Kidney (tissue), 14 donors: ENCODE data around the gene WNT9B. TPM values are rescaled to one million over a fixed set of nuclear protein-coding genes. Genes with fewer than 3 reads are reported as not detected.

Source experiments
- DNase-seq, 5 donors: peaks; one replicate each; pipeline ENCODE4 v3.0.0-alpha.2; 2013 to 2020
- FAIRE-seq: peaks from 2 replicates; lab custom pipeline; 2012; peaks lifted over from hg19 to GRCh38; lab: Jason Lieb, UNC
- H3K27ac ChIP-seq, 2 donors: one replicate each; pipeline ENCODE4 v1.7.0; 2013; ENCODE audit warnings: low read depth in 2 of 2, low read length in 2 of 2, inconsistent platforms in 1 of 2
- H3K27me3 ChIP-seq: one replicate; pipeline ENCODE4 v1.7.1; 2013; ENCODE audit warnings: low read length, inconsistent platforms; ENCODE audit not compliant: control insufficient read depth, insufficient read depth
- H3K36me3 ChIP-seq, 3 donors: one replicate each; pipeline versions ENCODE4 v1.7.0 to v1.7.1; 2013; ENCODE audit warnings: low read length in 3 of 3, control low read depth in 1 of 3, inconsistent platforms in 1 of 3; ENCODE audit not compliant: insufficient read depth in 3 of 3, control insufficient read depth in 2 of 3
- H3K4me1 ChIP-seq, 3 donors: one replicate each; pipeline versions ENCODE4 v1.7.0 to v1.7.1; 2013; ENCODE audit warnings: low read length in 3 of 3, inconsistent platforms in 1 of 3, low read depth in 1 of 3; ENCODE audit not compliant: control insufficient read depth in 2 of 3, insufficient read depth in 2 of 3
- H3K4me3 ChIP-seq, 3 donors: one replicate each; pipeline versions ENCODE4 v1.7.0 to v1.8.1; 2013; ENCODE audit warnings: low read length in 3 of 3, control low read depth in 1 of 3, inconsistent platforms in 1 of 3
- H3K9ac ChIP-seq, 3 donors: one replicate each; pipeline versions ENCODE4 v1.7.0 to v1.7.1; 2013; ENCODE audit warnings: low read length in 3 of 3, control low read depth in 1 of 3, inconsistent platforms in 1 of 3
- H3K9me3 ChIP-seq, 3 donors: one replicate each; pipeline versions ENCODE4 v1.7.0 to v1.7.1; 2013; ENCODE audit warnings: low read length in 3 of 3, control low read depth in 1 of 3, inconsistent platforms in 1 of 3; ENCODE audit not compliant: control insufficient read depth in 2 of 3, insufficient read depth in 1 of 3
- intact Hi-C: fragments of 100-400 bp; cut with DNase I; formaldehyde crosslinking; loops from one replicate; pipeline ENCODE4 v1.11.1; 2022
- polyA plus RNA-seq: library from polyadenylated mRNA; stranded (reverse); fragments of 350-450 nt; fragmentation: Illumina TruSeq; extraction: RNeasy Lipid Tissue Mini Kit (QIAGEN cat#74804); gene quantifications from one replicate; pipeline ENCODE4 v1.2.3, GENCODE V29; 2014; ENCODE audit warnings: low read depth, low replicate concordance; ENCODE audit not compliant: insufficient read depth
- total RNA-seq: library from RNA; stranded (reverse); fragmentation: NEBNext Ultra II Directional; extraction: Animal tissue kit (Norgen Biotek cat#: 25700); gene quantifications from one replicate; pipeline ENCODE4 v1.2.1, GENCODE V29; 2021
- TF ChIP-seq, protein P1 (sequence below): IDR thresholded peaks from 3 replicates; pipeline ENCODE4 v1.5.1; 2012; ENCODE audit warnings: mild to moderate bottlenecking, moderate library complexity, borderline replicate concordance; ENCODE audit not compliant: insufficient read depth; ENCODE audit errors: extremely low read depth
- donor health status: control.
- donor health status: control.
- donor health status: control.
- donor health status: control.
- donor health status: control.
- donor health status: DM: yes; HTN: yes; CAD: no.
- donor health status: Normal renal cell carcinoma (clear cell type).

WNT9B gene
- total and polyA plus RNA-seq, 2 donors from 2014 or later, result 1.9 to 5.3 TPM

DNA sequence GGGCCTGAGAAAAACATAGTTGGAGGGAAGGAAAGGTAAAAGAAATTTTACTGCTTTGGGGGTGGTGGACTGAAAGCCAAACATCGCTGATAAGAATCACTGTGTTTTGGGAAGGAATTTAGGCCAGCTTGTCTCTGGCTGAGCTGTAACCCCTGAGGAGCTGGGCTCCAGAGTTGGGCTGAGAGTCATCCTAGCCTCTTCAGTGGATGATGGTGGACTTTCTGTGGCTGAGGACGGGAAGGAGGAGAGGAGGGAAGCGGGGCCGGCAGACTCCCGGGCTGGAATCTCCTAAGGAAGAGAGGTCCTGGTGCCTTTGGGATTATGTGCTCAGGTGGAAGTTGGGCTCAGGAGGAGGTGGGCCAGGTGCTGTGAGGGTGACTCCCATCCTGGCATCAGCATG, 8.6 kb downstream of the WNT9B start:
- FAIRE-seq (no peak), DNase-seq (peak in 1 of 5 donors; percentile 39)
- Histone ChIP-seq H3K27ac (no peak overlapping the region), H3K9ac (no peak overlapping the region), H3K9me3 (no peaks in the 10 kb centered on the region), H3K27me3 (no peaks in the 10 kb centered on the region), H3K4me3 (no peak overlapping the region), H3K36me3 (no peaks in the 10 kb centered on the region), H3K4me1 (peaks cover 0 to 4% (median 0%) of the 10 kb centered on the region in 3 donors)
- intact Hi-C loops, result no loop called here
- TF ChIP-seq, protein P1, sequence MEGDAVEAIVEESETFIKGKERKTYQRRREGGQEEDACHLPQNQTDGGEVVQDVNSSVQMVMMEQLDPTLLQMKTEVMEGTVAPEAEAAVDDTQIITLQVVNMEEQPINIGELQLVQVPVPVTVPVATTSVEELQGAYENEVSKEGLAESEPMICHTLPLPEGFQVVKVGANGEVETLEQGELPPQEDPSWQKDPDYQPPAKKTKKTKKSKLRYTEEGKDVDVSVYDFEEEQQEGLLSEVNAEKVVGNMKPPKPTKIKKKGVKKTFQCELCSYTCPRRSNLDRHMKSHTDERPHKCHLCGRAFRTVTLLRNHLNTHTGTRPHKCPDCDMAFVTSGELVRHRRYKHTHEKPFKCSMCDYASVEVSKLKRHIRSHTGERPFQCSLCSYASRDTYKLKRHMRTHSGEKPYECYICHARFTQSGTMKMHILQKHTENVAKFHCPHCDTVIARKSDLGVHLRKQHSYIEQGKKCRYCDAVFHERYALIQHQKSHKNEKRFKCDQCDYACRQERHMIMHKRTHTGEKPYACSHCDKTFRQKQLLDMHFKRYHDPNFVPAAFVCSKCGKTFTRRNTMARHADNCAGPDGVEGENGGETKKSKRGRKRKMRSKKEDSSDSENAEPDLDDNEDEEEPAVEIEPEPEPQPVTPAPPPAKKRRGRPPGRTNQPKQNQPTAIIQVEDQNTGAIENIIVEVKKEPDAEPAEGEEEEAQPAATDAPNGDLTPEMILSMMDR, result no peak

DNA sequence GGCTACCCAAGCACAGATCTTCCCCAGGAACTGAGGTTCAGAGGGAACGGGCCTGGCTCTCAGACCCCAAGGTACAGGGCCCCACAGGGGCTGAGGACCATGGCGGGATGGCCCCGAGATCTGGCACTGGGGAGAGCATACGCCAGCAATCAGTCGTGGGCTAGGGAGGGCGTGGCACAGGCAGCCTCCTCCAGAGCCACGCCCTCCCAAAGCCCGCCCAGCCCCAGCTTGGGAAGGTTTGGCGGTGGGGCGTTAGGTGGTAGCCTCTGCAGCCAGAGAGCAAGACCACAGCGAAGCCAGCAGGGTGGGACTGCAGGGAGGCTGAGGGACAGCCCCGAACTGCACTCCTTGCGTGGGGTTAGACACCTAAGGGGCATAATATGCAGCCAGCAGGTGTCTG, 11.6 kb downstream of the WNT9B start:
- H3K9ac ChIP-seq, result no peak overlapping the region
- no peaks in the 10 kb centered on the region for H3K9me3 ChIP-seq
- no peaks in the 10 kb centered on the region for H3K27me3 ChIP-seq
- peak in 1 of 5 donors; percentile 48 for DNase-seq
- intact Hi-C loops, result no loop called here
- FAIRE-seq, result no peak
- no peak overlapping the region for H3K27ac ChIP-seq
- peaks cover 0 to 7% (median 0%) of the 10 kb centered on the region in 3 donors for H3K4me1 ChIP-seq
- H3K36me3 ChIP-seq, result no peaks in the 10 kb centered on the region
- H3K4me3 ChIP-seq, result no peak overlapping the region
- TF ChIP-seq, protein P1, result no peak

- intact Hi-C loops, result no loop called here
- H3K4me1 ChIP-seq, result peaks cover 0 to 7% (median 0%) of the 10 kb centered on the region in 3 donors
- DNase-seq (peak in 1 of 5 donors; percentile 39), FAIRE-seq (no peak)
- H3K4me3 ChIP-seq, result no peak overlapping the region
- no peak overlapping the region for H3K9ac ChIP-seq
- no peaks in the 10 kb centered on the region for H3K27me3 ChIP-seq
- H3K36me3 ChIP-seq, result no peaks in the 10 kb centered on the region
- TF ChIP-seq, protein P1, result no peak
- H3K9me3 ChIP-seq, result no peaks in the 10 kb centered on the region
- no peak overlapping the region for H3K27ac ChIP-seq
Observed at GRCh38 chr17:46863383-46864121, 12.2 kb downstream of the WNT9B start.
